GM19023 (cell line): Measurements from ENCODE around the gene RAB44.

Experiments
- ATAC-seq: cut with Tn5 transposase; IDR thresholded peaks from one replicate; pipeline ENCODE4 v1.9.1; 2021; ENCODE audit warnings: mild to moderate bottlenecking, moderate library complexity; ENCODE audit not compliant: unreplicated experiment

The RAB44 gene

DNA sequence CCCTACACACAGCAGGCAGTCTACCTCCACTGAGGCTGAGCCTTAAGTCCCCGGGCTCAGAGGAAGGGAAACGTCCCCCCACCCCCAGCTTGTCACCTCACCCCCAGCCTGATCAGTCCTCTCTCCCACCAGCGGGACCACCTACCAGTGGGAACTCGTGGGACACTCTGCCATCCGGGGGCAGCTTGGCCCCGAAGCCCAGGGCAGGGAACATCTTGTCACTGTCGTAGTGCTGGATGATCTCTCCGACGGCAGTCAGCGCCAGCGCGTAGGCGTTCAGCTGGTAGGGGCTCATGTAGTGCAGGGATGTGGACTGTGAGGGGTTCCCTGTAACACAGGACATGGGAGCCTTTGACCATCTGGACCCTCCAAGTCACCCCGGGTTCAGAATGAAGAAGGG is 48.6 kb downstream of the RAB44 start:
- ATAC-seq = no peak

DNA sequence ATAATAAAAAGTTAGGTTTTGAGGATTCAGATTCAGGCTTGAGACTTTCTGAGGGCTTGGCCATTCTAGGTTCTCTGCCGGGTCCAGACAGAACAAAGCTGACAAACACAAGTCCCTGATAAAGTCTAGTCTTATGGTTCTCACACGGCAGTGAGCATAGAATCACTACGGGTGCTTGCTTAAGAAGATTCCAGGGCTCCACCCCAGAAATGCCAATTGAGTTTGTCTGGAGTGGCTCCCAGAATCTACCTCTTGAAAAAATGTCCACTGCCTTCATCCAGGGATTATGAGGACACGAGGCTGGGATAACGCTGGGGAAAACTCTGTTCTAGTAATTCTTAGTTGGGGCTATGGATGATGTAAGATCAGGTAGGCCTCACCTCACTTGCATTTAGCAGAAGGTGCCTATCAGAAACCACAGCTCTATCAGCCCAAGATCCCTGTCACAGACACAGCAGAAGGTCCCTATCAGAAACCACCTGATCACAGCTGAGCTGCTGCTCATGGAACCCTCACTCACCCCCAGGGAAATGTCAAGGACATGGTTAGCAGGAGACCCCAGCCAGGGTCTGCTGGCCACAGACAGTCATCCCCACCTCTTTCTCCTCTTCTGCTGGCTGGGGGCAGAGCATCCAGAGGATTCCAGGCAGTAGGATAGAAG is 52.3 kb downstream of the RAB44 start:
- ATAC-seq = no peak

DNA sequence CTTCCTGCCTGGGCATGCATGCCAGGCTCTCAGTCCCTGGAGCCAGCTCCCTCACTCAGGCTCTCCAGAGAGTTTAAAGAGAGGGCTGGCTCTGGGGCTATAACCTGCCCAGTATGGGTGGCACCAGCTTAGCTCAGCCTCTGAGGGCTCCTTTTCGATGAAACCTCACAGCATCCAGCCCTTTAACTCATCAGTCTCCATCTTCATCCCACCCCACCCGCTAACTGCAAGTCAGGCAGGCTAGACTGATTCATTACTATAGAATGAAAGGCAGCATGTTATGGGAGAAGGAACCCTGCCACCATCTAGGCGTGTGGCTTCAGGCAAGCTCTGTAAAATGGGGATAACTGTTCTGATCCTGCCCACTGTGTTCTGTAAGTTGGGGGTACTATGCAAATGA is 53.5 kb downstream of the RAB44 start:
- no peak for ATAC-seq

DNA sequence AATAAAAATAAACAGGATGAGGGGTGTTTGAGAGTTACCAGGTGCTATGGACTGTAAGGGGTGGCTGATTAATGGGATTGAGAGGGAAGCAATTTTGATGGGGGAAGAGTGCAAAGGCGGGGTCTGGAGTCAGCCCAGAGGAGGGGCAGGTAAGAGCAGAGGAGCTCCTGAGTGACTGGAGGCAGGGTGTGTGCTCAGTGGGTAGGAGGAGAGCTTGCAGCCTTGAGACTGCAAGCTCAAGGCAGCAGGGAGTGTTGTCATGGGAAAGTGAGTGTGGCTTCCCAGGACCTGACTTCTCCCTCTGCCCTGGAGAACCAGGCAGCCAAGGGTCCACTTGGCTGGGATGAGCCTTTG is 54.2 kb downstream of the RAB44 start:
- no peak for ATAC-seq

DNA sequence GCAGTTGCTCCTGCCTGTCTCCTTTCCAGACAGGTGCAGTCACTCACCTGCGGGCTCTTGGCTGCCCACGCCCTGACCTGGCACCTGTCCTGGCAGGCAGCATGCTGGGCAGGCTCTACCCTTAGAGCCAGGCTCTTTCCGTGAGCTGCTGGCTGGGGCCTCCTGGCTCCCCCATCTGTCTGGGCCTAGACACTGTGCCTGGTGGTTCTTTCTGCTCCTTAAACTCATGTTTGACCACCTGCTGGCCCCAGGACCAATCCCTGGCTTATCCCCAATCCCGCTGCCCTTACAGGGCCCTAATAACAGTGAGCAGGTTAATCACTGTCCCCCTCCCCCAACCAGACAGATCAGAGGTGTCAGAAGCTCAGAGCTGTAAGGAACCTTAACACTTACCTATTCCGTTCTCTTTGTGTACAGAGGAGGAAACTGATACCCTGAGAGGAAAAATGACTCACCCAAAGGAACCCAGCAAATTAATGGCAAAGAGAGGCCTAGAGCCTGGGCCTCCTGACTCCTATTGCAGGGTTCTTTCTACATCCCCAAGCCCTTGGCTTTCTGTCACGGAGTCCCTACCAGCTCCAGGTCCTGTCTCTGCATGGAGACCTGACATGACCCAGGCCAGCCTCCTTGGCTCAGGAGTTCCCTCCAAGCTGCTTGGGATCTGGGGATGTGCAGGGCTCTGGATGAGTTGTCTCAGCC is 54.7 kb downstream of the RAB44 start:
- ATAC-seq = no peak

DNA sequence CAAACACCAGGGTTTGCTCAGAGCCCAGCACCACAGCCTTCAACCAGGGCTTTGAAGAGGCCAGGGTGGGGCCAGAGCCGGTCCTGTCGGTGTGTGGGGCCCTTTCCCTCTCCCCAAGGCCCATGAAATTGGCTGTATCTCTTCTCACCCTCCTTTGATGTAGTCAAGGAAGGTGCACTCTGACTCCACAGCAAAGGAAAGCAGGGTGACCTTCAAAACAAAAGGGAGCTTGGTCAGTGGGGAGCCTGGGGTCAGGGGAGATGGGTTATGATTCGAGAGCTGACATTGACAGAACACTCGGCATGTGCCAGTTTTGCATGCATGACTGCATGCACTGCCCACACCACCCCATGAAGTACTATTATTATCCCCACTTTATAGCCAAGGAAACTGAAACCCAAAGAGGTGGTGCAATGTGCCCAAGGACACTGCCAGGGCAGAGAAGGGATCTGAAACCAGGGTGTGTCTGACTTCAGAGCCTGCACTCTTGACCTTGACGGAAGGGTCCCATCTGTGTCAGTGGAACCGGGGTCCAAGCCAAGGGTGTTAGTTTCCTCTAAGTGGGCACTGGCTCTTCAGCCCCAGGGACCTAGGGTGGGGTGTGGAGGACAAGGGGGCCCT is 55.4 kb downstream of the RAB44 start:
- no peak for ATAC-seq

DNA sequence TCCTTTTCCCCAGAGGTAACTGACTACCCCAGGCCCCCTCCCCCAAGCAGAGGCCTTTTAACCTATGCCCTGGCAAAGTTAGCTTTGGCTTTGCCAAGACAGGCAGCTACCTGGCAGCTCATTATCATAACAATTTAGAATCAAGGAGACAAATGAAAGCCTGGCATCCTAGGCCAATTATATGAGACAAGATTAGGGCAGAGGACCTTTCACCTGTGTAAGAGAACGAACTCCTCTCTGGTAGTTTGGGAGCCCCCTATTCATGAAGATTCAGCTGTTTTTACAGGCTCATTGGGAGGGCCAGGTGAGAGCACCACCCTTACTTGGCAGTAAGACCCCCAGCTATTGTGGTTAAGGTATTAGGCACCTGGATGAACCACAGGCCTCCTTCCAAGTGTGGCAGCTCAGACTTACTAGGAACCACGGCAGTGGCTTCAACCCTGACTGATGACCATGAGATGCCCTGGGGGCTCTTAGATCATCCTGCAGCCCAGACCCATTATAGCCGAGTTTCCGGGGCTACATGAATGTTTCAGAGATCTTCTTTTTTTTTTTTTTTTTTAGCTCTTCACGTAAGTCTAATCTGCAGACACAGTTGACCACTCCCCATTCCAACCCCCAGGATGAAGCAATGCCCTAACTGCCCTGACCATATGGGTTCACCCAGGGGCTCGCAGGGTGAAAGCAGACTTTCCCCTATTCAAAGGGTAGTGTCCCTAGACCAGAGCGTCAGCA is 56.2 kb downstream of the RAB44 start:
- no peak for ATAC-seq

DNA sequence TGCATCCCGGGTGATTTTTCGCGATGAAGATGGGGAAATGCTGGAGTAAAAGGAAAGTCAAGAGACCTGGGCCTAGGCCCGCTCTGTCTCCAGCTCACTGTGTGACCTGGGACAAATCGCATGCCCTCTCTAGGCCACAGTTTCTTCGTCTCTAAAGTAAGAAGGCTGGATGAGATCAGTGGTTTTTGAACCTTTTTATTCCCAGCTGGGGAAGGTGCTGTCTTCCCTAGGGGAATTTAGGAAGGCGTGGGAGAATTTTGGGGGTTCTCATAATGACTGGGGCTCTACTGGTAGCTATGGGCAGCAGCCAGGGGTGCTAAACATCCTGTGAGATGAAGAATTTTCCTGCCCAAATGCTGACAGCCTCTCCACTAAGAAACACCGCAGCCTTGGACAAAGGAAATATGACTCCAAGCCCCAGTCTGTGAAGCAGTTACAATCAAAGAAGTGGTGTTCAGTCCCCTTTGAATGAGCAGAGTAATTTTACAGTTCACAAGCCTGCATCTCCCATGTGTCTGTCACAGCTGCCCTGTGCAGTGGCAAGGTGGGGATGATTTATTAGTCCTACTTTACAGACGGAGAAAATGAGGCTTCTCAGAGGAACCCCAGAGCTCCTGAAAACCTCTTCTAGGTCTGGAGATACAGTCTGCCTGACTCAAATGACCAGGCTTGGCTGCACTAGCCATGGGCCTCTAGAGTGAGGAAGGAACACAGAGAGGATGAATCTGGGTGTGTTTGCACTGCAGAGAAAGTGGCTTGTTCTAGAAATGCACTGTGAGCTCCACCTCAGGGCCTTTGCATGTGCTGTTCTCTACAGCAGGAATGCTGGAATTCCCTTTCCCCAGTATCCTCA is 57.2 kb downstream of the RAB44 start:
- ATAC-seq = no peak

DNA sequence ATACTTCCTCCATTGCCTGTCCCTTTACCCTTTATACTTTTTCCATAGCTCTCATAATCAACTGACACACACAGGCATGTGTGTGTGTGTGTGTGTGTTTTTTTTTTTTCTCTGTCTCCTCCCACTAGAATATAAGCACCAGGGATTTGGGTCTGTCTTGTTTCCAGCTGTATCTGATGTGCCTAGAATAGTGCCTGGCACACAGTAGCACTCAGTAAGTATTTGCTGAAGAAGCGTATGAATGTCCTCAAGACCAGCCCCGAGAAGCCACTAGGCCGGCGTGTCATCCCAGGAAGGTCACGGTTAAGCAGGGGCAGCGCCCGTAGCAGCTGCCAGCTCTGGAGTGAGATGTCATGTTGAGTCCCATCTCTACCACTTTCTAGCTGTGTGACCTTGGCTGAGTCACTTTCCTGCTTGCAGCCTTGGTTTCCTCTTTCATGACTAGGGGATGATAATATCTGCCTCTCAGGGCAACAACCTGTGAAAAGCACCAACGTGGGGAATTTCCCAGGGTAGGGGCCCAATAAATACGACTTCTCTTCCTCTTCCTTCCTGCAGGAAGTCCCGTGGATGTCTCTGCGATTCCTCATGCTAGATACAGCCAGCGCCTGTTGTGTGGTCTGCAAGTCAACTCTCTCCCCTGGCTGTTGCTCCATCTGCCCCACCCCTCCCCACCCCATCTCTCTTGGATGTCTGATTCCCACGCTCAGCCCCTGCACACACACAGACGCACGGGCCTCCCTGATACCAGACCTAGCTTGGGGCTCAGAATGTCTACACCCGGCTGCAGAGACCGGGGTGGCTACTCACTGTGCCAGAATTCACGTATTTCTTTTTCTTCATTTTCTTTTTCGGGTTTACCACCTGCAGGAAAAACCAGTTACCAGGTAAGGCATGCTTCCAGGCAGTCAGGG is 58.1 kb downstream of the RAB44 start:
- ATAC-seq = peak; percentile 45

DNA sequence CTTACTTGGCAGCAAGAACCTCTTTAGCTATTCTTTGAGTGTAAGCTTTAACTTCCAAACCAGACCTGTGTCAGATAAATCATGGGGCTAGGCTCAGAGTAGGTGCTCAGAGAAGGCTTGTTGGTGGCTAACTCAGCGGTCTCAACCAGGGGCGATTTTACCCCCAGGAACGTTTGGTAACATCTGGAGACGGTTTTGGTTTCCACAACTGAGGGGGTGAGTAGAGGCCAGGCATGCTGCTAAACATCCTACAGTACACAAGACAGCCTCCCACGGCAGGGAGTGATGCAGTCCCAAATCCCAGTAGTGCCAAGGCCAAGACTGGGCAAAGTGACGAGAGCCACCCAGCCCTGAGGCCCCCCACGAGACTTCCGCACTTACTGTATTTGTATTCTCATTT is 59.2 kb downstream of the RAB44 start:
- no peak for ATAC-seq

DNA sequence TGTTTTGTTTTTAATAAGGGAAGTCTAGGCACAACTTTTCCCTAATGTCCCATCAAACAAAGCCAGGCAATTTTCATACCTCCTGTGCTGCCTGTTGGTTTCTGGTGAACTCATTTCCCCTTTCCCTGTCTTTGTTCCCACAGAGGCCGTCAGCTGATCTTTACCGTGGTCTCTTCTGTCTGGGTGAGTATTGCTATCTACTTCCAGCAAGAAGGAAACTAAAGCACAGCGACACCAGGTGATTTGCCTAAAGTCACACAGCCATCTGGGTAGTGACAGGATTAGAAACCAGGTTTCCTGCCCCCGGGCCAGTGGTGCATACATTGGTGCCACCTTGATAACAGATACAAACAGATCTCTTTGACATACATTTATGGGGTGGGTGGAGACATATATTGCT is 59.6 kb downstream of the RAB44 start:
- ATAC-seq = no peak

DNA sequence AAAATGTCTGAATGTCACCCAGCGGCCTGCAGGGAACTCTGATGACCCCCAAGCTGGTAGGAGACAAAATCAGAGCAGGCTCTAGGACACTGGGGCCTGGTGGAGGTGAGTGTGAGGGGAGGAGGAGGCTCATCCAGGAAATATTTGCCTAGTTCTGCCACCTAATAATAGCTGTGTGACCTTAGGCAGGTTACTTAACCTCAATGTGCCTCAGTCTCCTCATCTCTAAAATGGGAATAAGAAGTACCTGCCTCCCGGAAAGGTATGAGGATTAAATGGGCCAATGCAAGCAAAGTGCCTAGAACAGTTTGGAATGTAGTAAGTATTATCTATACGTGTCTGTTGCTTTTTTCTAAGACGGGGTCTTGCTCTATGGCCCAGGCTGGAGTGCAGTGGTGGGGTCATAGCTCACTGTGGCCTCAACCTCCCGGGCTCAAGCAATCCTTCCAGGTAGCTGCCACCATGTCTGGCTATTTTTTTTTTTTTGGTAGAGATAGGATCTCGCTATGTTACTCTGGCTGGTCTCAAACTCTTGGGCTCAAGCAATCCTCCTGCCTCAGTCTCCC is 60.4 kb downstream of the RAB44 start:
- no peak for ATAC-seq

DNA sequence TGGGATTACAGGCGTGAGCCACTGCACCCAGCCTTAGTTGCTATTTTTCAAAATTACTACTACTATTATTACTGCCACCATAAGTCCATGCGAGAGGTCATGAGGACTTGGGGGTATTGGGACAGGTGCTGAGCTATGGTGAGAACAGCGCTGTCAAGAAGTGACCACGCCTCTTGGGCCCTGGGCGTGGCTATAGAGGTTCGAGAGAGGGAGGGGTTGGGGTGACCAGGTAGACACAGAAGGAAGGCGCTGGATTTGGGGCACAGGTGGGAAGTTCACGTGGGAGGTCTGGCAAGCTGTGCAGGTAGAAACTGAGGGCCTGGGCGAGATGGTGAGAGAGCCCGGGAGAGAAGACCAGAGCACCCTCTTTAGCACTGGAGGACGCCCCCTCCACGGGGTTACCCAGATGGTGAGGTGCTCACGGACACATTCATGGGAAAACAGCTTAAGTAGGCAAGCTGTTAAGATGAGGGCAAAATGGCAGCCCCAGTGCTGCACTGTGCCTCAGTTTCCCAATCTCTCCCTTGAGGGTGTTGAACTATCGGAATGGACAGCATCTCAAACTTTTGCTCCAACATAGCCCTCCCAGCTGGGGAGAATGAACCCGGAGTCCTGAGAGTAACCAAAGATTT is 61.0 kb downstream of the RAB44 start:
- ATAC-seq = no peak

DNA sequence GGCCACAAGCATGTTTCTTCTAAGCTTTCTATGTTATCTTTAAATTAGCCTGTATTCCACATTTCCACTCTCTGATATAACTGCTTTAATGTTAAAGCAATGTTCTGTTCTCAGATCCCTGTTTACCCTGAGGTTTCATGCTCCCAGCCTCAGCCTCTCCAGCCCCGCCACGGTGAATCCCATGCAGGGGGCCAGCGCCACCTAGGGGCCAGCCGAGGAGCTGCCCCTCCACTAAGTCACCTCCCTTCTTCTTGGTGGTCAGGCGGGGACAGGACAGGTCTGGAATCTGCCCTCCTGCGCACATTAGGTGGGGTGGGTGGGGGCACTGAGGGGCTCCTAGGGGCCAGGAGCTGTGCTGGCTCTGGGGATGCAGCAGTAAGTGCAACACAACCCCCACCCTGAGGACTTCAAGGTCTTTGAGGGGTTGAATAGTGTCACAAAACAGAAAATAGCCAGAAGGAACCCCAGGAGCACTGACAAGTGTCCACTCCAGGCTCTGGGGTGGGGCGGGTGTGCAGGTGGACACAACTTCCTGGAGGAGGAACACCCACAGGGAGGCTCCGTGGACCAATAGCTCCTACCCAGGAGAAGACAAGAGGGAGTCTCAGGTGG is 61.6 kb downstream of the RAB44 start:
- no peak for ATAC-seq

DNA sequence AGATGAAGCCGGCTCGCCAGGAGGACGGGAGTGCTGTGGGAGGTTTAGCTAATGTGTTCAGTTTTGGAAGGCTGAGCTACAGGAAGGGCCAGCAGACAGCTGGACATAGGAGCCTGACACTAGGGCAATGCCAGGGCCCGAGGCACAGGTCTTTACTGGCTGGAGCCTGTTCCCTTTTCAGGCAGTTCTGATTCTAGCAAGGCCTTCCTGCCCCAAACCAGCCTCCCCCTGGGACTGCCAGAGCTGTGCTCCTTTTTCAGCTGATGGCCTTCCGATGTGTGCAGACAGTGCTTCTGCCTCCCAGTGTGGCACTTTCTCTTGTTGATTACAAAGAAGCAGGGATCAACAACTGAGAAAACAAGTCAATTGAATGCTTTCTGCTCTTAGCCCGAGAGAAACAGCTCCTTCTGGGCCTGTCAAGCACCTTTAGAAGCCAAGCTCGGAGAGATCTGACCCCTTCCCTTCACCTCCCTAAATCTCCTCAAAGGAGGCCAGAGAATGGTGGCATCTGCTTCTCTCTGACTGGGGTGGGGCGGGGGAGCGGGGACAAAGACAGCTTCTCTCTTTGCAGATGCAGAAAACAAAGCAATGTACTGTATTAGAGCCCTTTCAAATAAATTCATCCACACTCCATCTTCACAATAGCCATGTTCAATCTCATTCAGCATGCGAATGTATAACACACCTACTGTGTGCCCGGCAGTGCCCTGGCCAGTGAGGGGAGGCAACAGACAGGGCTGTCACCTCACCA is 63.2 kb downstream of the RAB44 start:
- ATAC-seq = no peak

DNA sequence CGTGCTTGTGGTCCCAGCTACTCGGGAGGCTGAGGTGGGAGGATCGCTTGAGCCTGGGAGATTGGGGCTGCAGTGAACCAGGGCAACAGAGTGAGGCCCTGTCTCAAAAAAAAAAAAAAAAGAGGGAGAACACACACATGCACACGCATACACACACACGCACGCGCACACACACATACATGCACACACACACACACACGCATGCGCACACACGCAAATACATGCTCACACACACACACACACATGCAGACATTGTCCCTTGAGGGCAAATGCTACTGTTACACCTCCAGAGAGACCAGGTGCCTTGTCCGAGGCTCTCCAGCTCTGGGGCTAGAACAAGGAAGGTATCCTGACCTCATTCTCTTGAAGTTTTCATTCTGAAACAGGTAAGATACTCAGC is 64.5 kb downstream of the RAB44 start:
- no peak for ATAC-seq

DNA sequence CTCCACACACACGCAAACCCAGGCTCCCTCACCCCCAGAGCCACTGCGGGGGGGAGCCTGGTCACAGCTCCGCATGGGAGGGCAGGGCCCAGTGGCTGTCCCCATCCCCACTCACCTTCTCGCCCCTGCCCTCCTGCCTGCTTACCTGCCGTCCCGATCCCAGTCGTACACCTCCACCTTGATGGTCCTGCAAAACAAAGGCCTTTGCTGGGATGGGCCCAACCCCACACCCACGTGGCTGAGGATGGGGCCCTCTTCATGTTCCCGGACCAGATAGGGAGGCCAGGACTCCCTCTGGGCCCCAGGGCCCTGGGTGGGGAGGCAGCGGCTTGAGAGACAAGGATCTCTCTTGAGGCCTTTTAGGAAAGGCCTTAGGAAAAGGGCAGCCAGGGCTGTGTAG is 67.6 kb downstream of the RAB44 start:
- no peak for ATAC-seq
